Activated B cell treated with CpG ODN at 0.5 μM for 24 hours (primary cell): ENCODE measurements around the gene TFB1M. TPM values are rescaled to one million over a fixed set of nuclear protein-coding genes. Genes with fewer than 3 reads are reported as not detected.
A peak's percentile ranks its signal among the peaks of the same experiment; 100 is the strongest.
"Not testable (repeated sequence)": the region's sequence is repeated elsewhere in the genome, so short reads cannot be mapped to it uniquely, and the experiment has no call there.

Experiments
- ATAC-seq: fragments of 200-7000 bp; cut with Tn5 transposase; one replicate; pipeline ENCODE4 v1.10.0; 2021; ENCODE audit warnings: low read depth, mild to moderate bottlenecking, moderate library complexity
- CTCF ChIA-PET: fragments of 350-600 bp; sonication (Branson Sonifier 250); formaldehyde crosslinking; loops from one replicate; lab custom pipeline; 2021; ENCODE audit warnings: antibody characterized with exemption; lab: Charles Lee
- POLR2A ChIA-PET: fragments of 350-600 bp; sonication (Branson Sonifier 250); formaldehyde crosslinking; loops from one replicate; lab custom pipeline; 2021; ENCODE audit warnings: antibody characterized with exemption; lab: Charles Lee
- DNase-seq: peaks from one replicate; pipeline ENCODE4 v3.0.0; 2022
- H3K27ac Mint-ChIP-seq: one replicate; pipeline ENCODE4 v1.8.0; 2020; ENCODE audit warnings: mixed read lengths
- H3K27me3 Mint-ChIP-seq: one replicate; pipeline ENCODE4 v1.8.0; 2021; ENCODE audit warnings: mixed read lengths
- H3K36me3 Mint-ChIP-seq: one replicate; pipeline ENCODE4 v1.8.0; 2021; ENCODE audit warnings: low read depth, mixed read lengths
- H3K4me1 Mint-ChIP-seq: one replicate; pipeline ENCODE4 v1.8.0; 2021; ENCODE audit warnings: mixed read lengths
- H3K4me3 Mint-ChIP-seq: one replicate; pipeline ENCODE4 v1.8.0; 2020; ENCODE audit warnings: mild to moderate bottlenecking, mixed read lengths
- H3K9me3 Mint-ChIP-seq: one replicate; pipeline ENCODE4 v1.8.0; 2020; ENCODE audit warnings: mixed read lengths
- CTCF ChIP-seq: fragments of 200-600 bp; IDR thresholded peaks from one replicate; pipeline ENCODE4 v1.8.0; 2022; ENCODE audit warnings: antibody characterized with exemption, mild to moderate bottlenecking
- intact Hi-C: fragments of 100-400 bp; cut with micrococcal nuclease; formaldehyde crosslinking; loops from one replicate; pipeline ENCODE4 v1.15.1; 2024
- total RNA-seq: library from RNA; stranded (reverse); gene quantifications from 2 replicates; pipeline ENCODE4 v1.2.3, GENCODE V29; 2022

The TFB1M gene
- total RNA-seq, 1 donor from 2014 or later: 41.5 TPM

DNA sequence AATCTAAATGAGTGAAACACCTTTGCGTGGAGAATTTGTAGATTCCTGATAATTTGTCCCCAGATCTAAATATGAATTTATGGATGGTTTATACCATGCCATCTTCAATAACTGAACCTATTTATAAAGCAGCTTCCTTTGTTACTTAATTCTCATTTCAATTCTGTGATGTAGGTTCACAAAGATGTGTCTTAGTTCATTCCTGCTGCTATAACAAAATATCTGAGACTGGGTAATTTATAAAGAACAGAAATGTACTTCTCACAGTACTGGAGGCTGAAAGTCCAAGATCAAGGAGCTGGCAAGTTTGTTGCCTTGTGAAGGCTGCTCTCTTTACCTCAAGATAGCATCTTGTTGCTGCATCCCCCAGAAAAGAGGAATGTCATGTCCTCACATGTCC, 2.1 kb upstream of the TFB1M start:
- POLR2A ChIA-PET: interaction anchor here (0.9 kb wide), 1 partner anchor 102 kb away, joined by 3 read pairs; no protein-coding TSS in a partner anchor
- DNase-seq: no peak
- H3K27ac Mint-ChIP-seq: no peak overlapping the region
- intact Hi-C loops: loop anchor here (2.0 to 10.0 kb wide), 3 partner anchors 392 to 1366 kb away; no protein-coding TSS in a partner anchor
- no peak overlapping the region for H3K4me3 Mint-ChIP-seq
- peaks cover 34% of the 10 kb centered on the region for H3K4me1 Mint-ChIP-seq
- no peak for TF ChIP-seq CTCF
- no peaks in the 10 kb centered on the region for H3K9me3 Mint-ChIP-seq
- CTCF ChIA-PET: interaction anchor here (0.8 to 2.8 kb wide), 5 partner anchors 10 to 388 kb away, joined by 3 to 9 read pairs (median 4); no protein-coding TSS in a partner anchor
- ATAC-seq: no peak
- H3K36me3 Mint-ChIP-seq: peaks cover 25% of the 10 kb centered on the region
- H3K27me3 Mint-ChIP-seq: no peaks in the 10 kb centered on the region

- Mint-ChIP-seq H3K36me3 (peaks cover 32% of the 10 kb centered on the region), H3K27ac (peak overlapping the region; percentile 93), H3K4me3 (peak overlapping the region; percentile 97), H3K27me3 (no peaks in the 10 kb centered on the region), H3K9me3 (no peaks in the 10 kb centered on the region), H3K4me1 (peaks cover 34% of the 10 kb centered on the region)
- DNase-seq (no peak), ATAC-seq (no peak)
- ChIA-PET CTCF (interaction anchor here (0.9 to 1.6 kb wide), 4 partner anchors 13 to 179 kb away, joined by 3 to 6 read pairs (median 4); no protein-coding TSS in a partner anchor), POLR2A (interaction anchor here (0.5 to 1.5 kb wide), 9 partner anchors 19 to 1454 kb away, joined by 3 to 12 read pairs (median 5); no protein-coding TSS in a partner anchor)
- TF ChIP-seq CTCF: no peak
- intact Hi-C loops: loop anchor here (2.0 to 10.0 kb wide), 3 partner anchors 391 to 1463 kb away; no protein-coding TSS in a partner anchor
Observed at GRCh38 chr6:155315516-155315871, 1.2 kb upstream of the TFB1M start.

DNA sequence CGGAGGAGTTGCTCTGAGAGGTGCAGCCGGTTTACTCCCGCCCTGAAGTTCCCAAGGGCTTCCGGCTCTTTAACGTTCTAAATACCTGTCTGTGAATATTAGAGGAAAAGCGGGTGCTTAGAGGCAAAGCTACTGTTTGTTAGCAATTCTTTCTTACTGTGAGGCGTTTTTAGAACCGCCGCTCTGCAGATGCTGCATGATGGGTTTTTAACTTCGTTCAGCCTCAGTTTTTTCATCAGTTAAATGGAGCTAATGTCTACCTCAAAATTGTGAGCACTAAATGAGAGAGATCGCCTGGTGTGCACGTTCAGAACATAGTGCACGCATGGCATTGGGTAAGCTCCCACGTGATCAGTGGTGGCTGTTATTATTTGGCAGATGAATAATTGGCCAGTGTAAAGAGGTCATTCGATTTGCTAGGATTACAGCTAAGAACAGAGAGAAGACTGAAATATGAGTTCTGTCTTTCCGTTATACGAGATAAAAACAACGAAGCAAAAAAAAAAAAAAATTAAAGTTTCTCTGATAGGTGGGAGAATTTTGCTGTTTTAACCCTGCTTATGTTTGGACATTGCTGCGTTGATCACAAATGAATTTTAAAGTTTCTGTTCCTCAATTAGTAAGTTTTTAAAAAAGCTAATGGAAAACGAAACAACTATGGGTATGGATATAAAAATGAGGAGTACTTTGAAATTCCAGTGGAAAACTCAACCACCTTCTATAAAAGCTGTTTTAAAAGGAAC, 660 bp upstream of the TFB1M start:
- DNase-seq (no peak), ATAC-seq (peak; percentile 33)
- intact Hi-C loops: loop anchor here (1.0 to 10.0 kb wide), 10 partner anchors 103 to 1706 kb away; partner anchors contain the start of gene SCAF8
- Mint-ChIP-seq H3K9me3 (no peaks in the 10 kb centered on the region), H3K27me3 (no peaks in the 10 kb centered on the region), H3K4me3 (peak overlapping the region; percentile 97), H3K4me1 (peaks cover 31% of the 10 kb centered on the region), H3K27ac (peak overlapping the region; percentile 93), H3K36me3 (peaks cover 36% of the 10 kb centered on the region)
- POLR2A ChIA-PET: interaction anchor here (0.5 to 1.5 kb wide), 11 partner anchors 19 to 1731 kb away, joined by 3 to 12 read pairs (median 4); no protein-coding TSS in a partner anchor
- CTCF ChIA-PET: interaction anchor here (0.9 to 1.6 kb wide), 4 partner anchors 14 to 180 kb away, joined by 3 to 6 read pairs (median 4); no protein-coding TSS in a partner anchor
- TF ChIP-seq CTCF: no peak

DNA sequence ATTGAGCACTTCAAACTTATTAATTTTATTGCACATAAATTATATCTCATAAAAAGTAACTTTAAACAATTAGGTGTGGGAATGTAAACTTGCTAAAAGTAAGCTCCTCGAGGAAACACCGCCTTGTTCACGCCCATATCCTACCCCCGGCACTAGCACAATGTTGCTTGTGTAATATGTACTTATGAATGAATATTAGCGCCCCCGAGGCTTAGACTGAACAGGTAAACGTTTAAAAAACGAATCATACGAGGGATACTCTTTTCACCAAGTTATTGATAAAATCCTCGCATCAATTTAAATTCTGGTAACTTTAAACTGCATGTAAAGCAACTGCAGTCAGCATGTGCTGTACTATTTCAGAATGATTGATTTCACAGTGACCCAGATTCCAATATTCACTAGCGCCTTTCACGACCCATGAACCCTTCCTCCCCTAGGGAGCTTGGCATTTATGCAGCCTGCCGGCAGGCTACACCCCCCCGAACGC, 637 bp downstream of the TFB1M start:
- CTCF ChIA-PET: no interaction called here
- no peak for TF ChIP-seq CTCF
- Mint-ChIP-seq H3K36me3 (peaks cover 44% of the 10 kb centered on the region), H3K4me1 (peaks cover 29% of the 10 kb centered on the region), H3K27me3 (no peaks in the 10 kb centered on the region), H3K9me3 (no peaks in the 10 kb centered on the region), H3K4me3 (peak overlapping the region; percentile 97), H3K27ac (peak overlapping the region; percentile 93)
- peak; percentile 3 for ATAC-seq
- DNase-seq: no peak
- intact Hi-C loops: loop anchor here (1.0 to 10.0 kb wide), 9 partner anchors 105 to 1708 kb away; partner anchors contain the start of gene SCAF8
- POLR2A ChIA-PET: interaction anchor here (0.7 kb wide), 1 partner anchor 105 kb away, joined by 3 read pairs; no protein-coding TSS in a partner anchor

GRCh38 chr6:155312950-155313349, 1.3 kb downstream of the TFB1M start:
- H3K27ac Mint-ChIP-seq: peak overlapping the region; percentile 93
- POLR2A ChIA-PET: interaction anchor here (0.7 kb wide), 1 partner anchor 1241 kb away, joined by 4 read pairs; no protein-coding TSS in a partner anchor
- intact Hi-C loops: loop anchor here (5.0 to 10.0 kb wide), 3 partner anchors 388 to 636 kb away; no protein-coding TSS in a partner anchor

More at GRCh38 chr6:155312950-155313349, 1.3 kb downstream of the TFB1M start:
- DNase-seq, CTCF ChIA-PET, H3K27me3 Mint-ChIP-seq, ATAC-seq, H3K9me3 Mint-ChIP-seq: not testable (repeated sequence)
- Mint-ChIP-seq H3K36me3 (peaks cover 49% of the 10 kb centered on the region), H3K4me1 (peaks cover 32% of the 10 kb centered on the region), H3K4me3 (peak overlapping the region; percentile 97)
